DOHH2 (cell line): ENCODE data around the gene UHRF2.
"Not testable (repeated sequence)": the region's sequence is repeated elsewhere in the genome, so short reads cannot be mapped to it uniquely, and the experiment has no call there.

Experiments
- H3F3A ChIP-seq: fragments of 200-600 bp; sonication (generic), shearing (Covaris generic); 2 replicates; pipeline ENCODE4 v1.6.0; 2016; ENCODE audit warnings: antibody characterized with exemption, mild to moderate bottlenecking; ENCODE audit not compliant: control insufficient read depth, insufficient read depth
- H3K27ac ChIP-seq: fragments of 200-600 bp; sonication (generic); 2 replicates; pipeline ENCODE4 v1.5.1; 2014; ENCODE audit warnings: low read depth, mild to moderate bottlenecking, low read length, moderate library complexity
- H3K27me3 ChIP-seq: fragments of 200-600 bp; sonication (generic); 2 replicates; pipeline ENCODE4 v1.6.1; 2014; ENCODE audit warnings: mild to moderate bottlenecking, low read length, mixed read lengths; ENCODE audit not compliant: control insufficient read depth
- H3K36me3 ChIP-seq: fragments of 200-600 bp; sonication (generic); 2 replicates; pipeline ENCODE4 v1.6.1; 2014; ENCODE audit warnings: mild to moderate bottlenecking, low read length, moderate library complexity, mixed read lengths; ENCODE audit not compliant: control insufficient read depth
- H3K4me1 ChIP-seq: fragments of 200-600 bp; sonication (generic); 2 replicates; pipeline ENCODE4 v1.6.1; 2014; ENCODE audit warnings: mild to moderate bottlenecking, low read length, mixed read lengths; ENCODE audit not compliant: control insufficient read depth
- H3K4me2 ChIP-seq: fragments of 200-600 bp; sonication (generic); 2 replicates; pipeline ENCODE4 v1.6.0; 2014; ENCODE audit warnings: mild to moderate bottlenecking, low read length, moderate library complexity
- H3K4me3 ChIP-seq: fragments of 200-600 bp; sonication (generic); 2 replicates; pipeline ENCODE4 v1.5.1; 2014; ENCODE audit warnings: mild to moderate bottlenecking, low read length, mixed read lengths
- H3K79me2 ChIP-seq: fragments of 200-600 bp; sonication (generic); 2 replicates; pipeline ENCODE4 v1.6.1; 2014; ENCODE audit warnings: mild to moderate bottlenecking, low read length, mixed read lengths; ENCODE audit not compliant: control insufficient read depth
- H3K9me2 ChIP-seq: fragments of 200-600 bp; sonication (generic); replicated peaks from 2 replicates; pipeline ENCODE4 v1.6.1; 2014; ENCODE audit warnings: mild to moderate bottlenecking, low read length, mixed read lengths; ENCODE audit not compliant: control insufficient read depth
- H3K9me3 ChIP-seq: fragments of 200-600 bp; sonication (generic); 2 replicates; pipeline ENCODE4 v1.6.1; 2014; ENCODE audit warnings: antibody characterized with exemption, low read length, mixed read lengths; ENCODE audit not compliant: control insufficient read depth, insufficient read depth
- H4K20me1 ChIP-seq: fragments of 200-600 bp; sonication (generic); 2 replicates; pipeline ENCODE4 v1.6.0; 2014; ENCODE audit warnings: low read depth, mild to moderate bottlenecking, antibody characterized with exemption, low read length, moderate library complexity; ENCODE audit not compliant: control insufficient read depth, insufficient read depth
- CTCF ChIP-seq: fragments of 200-600 bp; sonication (generic); IDR thresholded peaks from one replicate; pipeline ENCODE4 v1.5.1; 2014; ENCODE audit warnings: antibody characterized with exemption, mild to moderate bottlenecking, low read depth, low read length; ENCODE audit not compliant: poor library complexity, severe bottlenecking
- EZH2phosphoT487 ChIP-seq: fragments of 200-600 bp; sonication (generic); IDR thresholded peaks from 2 replicates; pipeline ENCODE4 v1.6.1; 2017; ENCODE audit warnings: borderline replicate concordance, mild to moderate bottlenecking, antibody characterized with exemption, low read length, moderate library complexity, mixed read lengths

Gene UHRF2

DNA sequence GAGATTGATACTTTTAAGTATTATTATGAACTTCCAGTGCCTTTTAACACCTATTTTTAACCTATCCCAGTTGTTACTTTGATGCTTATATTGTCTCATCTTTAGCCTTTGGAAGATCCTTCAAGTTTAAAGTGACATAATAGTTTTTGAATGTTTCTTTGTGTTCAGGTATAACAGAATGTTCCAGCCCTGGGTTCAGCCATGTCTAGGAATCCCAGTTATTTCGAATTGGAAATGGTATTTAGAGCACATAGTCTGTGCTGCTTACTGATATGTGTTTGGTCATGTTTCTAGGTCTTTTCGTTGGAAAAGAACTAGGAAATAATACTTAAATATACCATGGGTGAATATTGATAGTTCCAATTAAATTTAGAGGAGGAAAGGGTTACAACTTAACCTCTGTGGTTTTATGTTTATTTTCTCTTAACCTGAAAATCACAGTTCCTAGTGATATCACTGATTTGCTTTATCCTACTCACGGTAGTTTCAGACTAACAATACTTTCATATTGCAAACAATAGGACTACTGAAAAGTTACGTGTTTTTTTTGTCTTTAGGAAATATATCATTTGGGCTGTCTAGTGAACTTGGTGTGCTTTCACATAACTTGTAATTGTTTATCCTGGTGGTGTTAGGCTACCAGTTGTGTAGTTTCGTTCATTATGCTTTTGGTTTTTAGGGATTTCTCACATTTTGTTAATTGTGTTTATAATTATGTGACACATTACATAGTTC is 37.8 kb downstream of the UHRF2 start:
- peaks cover 100% of the 10 kb centered on the region for H3K79me2 ChIP-seq
- H3K36me3 ChIP-seq = peaks cover 60% of the 10 kb centered on the region
- no peak overlapping the region for H3K4me2 ChIP-seq
- H3K27me3 ChIP-seq = no peaks in the 10 kb centered on the region
- H3F3A ChIP-seq = no peaks in the 10 kb centered on the region
- no peak overlapping the region for H3K27ac ChIP-seq
- peaks cover 17% of the 10 kb centered on the region; the same call in 1 of the 2 replicates for H4K20me1 ChIP-seq
- TF ChIP-seq EZH2phosphoT487 (no peak), CTCF (no peak)
- no peaks in the 10 kb centered on the region for H3K4me1 ChIP-seq
- H3K9me2 ChIP-seq = no peaks in the 10 kb centered on the region
- H3K9me3 ChIP-seq = no peaks in the 10 kb centered on the region
- no peak overlapping the region for H3K4me3 ChIP-seq

DNA sequence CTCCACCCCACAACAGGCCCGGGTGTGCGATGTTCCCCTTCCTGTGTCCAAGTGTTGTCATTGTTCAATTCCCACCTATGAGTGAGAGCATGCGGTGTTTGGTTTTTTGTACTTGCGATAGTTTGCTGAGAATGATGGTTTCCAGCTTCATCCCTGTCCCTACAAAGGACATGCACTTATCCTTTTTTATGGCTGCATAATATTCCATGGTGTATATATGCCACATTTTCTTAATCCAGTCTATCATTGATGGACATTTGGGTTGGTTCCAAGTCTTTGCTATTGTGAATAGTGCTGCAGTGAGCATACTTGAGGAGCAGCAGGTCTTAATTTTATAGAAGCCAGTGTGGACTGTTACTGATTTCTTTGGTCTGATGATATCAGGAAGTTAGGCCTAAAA is 42.3 kb downstream of the UHRF2 start:
- H3K4me1 ChIP-seq, H3F3A ChIP-seq, H3K4me2 ChIP-seq, H3K9me3 ChIP-seq, H3K27ac ChIP-seq, H3K4me3 ChIP-seq, H3K27me3 ChIP-seq, H3K9me2 ChIP-seq: not testable (repeated sequence)
- Histone ChIP-seq H3K36me3 (peaks cover 47% of the 10 kb centered on the region), H3K79me2 (peaks cover 100% of the 10 kb centered on the region), H4K20me1 (peaks cover 24% of the 10 kb centered on the region)

DNA sequence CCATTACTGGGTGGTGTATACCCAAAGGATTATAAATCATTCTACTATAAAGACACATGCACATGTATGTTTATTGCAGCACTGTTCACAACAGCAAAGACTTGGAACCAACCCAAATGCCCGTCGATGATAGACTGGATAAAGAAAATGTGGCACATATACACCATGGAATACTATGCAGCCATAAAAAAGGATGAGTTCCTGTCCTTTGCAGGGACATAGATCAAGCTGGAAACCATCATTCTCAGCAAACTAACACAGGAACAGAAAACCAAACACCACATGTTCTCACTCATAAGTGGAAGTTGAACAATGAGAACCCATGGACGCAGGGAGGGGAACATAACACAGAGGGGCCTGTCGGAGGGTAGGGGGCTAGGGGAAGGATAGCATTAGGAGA is 45.7 kb downstream of the UHRF2 start:
- not testable (repeated sequence) for H3K4me2 ChIP-seq, H3K27ac ChIP-seq, H3F3A ChIP-seq, H3K4me3 ChIP-seq, H3K27me3 ChIP-seq, H4K20me1 ChIP-seq, H3K4me1 ChIP-seq, H3K9me2 ChIP-seq, H3K9me3 ChIP-seq
- H3K36me3 ChIP-seq = peaks cover 64% of the 10 kb centered on the region
- H3K79me2 ChIP-seq = peaks cover 98% of the 10 kb centered on the region

DNA sequence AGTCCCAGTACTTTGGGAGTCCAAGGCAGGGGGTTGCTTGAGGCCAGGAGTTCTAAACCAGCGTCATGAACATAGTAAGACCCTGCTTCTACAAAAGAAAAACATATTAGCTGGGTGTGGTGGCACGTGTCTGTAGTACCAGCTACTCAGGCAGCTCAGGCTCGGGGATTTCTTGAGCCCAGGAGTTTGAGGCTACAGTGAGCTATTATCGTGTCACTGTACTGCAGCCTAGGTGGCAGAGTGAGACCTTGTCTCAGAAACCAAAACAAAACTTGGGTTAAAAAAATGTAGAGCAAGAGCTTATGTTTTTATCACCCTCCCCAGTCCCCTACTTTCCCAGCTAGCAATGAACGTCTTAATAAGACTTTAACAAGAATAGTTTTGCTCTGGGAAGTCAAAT is 46.7 kb downstream of the UHRF2 start:
- Histone ChIP-seq H3K9me2 (no peaks in the 10 kb centered on the region), H3K4me2 (no peak overlapping the region), H4K20me1 (peaks cover 7% of the 10 kb centered on the region), H3F3A (0 out of 2 replicates have a peak, but pooled peaks cover 5% of the 10 kb centered on the region), H3K4me1 (no peaks in the 10 kb centered on the region), H3K36me3 (peaks cover 64% of the 10 kb centered on the region), H3K79me2 (peaks cover 98% of the 10 kb centered on the region), H3K27me3 (no peaks in the 10 kb centered on the region), H3K27ac (no peak overlapping the region), H3K9me3 (no peaks in the 10 kb centered on the region), H3K4me3 (no peak overlapping the region)
- TF ChIP-seq CTCF (no peak), EZH2phosphoT487 (no peak)
